Endothelial cell (in vitro differentiated cells): ENCODE results near the gene SP140L. TPM values are rescaled to one million over a fixed set of nuclear protein-coding genes. Genes with fewer than 3 reads are reported as not detected.

Experiments used
- DNase-seq: peaks from one replicate; pipeline ENCODE4 v3.0.0; 2021; ENCODE audit warnings: low spot score
- H3K27ac Mint-ChIP-seq: one replicate; pipeline ENCODE4 v1.8.0; 2021; ENCODE audit warnings: mixed read lengths, inconsistent platforms; ENCODE audit not compliant: unreplicated experiment
- H3K27me3 Mint-ChIP-seq: one replicate; pipeline ENCODE4 v1.8.0; 2021; ENCODE audit warnings: mild to moderate bottlenecking, moderate library complexity, mixed read lengths, inconsistent platforms; ENCODE audit not compliant: unreplicated experiment
- H3K36me3 Mint-ChIP-seq: one replicate; pipeline ENCODE4 v1.8.0; 2021; ENCODE audit warnings: mild to moderate bottlenecking, low read depth, mixed read lengths, inconsistent platforms; ENCODE audit not compliant: unreplicated experiment
- H3K4me1 Mint-ChIP-seq: one replicate; pipeline ENCODE4 v1.8.0; 2021; ENCODE audit warnings: mild to moderate bottlenecking, mixed read lengths, inconsistent platforms; ENCODE audit not compliant: unreplicated experiment
- H3K4me3 Mint-ChIP-seq: one replicate; pipeline ENCODE4 v1.8.0; 2021; ENCODE audit warnings: mild to moderate bottlenecking, mixed read lengths, inconsistent platforms; ENCODE audit not compliant: unreplicated experiment
- H3K9me3 Mint-ChIP-seq: one replicate; pipeline ENCODE4 v1.8.0; 2021; ENCODE audit warnings: mixed read lengths, inconsistent platforms; ENCODE audit not compliant: unreplicated experiment
- CTCF ChIP-seq: fragments of 200-600 bp; sonication (generic); IDR thresholded peaks from one replicate; pipeline ENCODE4 v1.5.0; 2021; ENCODE audit warnings: antibody characterized with exemption; ENCODE audit not compliant: unreplicated experiment
- total RNA-seq: library from RNA; stranded (reverse); fragmentation: NEBNext Ultra II Directional; extraction: Animal tissue kit (Norgen Biotek cat#: 25700); gene quantifications from one replicate; pipeline ENCODE4 v1.2.1, GENCODE V29; 2021; ENCODE audit not compliant: unreplicated experiment

The SP140L gene
- total RNA-seq, 1 donor from 2014 or later = 1.1 TPM

GRCh38 chr2:230439590-230439989 lies 112.6 kb downstream of the SP140L start:
- H3K27me3 Mint-ChIP-seq = no peaks in the 10 kb centered on the region
- DNase-seq = no peak
- no peak for TF ChIP-seq CTCF
- peak overlapping the region; percentile 93 for H3K27ac Mint-ChIP-seq
- H3K36me3 Mint-ChIP-seq = no peaks in the 10 kb centered on the region
- H3K4me1 Mint-ChIP-seq = peaks cover 11% of the 10 kb centered on the region
- H3K4me3 Mint-ChIP-seq = no peak overlapping the region
- H3K9me3 Mint-ChIP-seq = no peaks in the 10 kb centered on the region

- no peak for TF ChIP-seq CTCF
These were observed 114.4 kb downstream of the SP140L start for GRCh38 chr2:230441227-230441897.

GRCh38 chr2:230443541-230443940 lies 116.5 kb downstream of the SP140L start:
- DNase-seq = no peak
- Mint-ChIP-seq H3K36me3 (peaks cover 4% of the 10 kb centered on the region), H3K9me3 (no peaks in the 10 kb centered on the region), H3K27ac (no peak overlapping the region), H3K27me3 (no peaks in the 10 kb centered on the region), H3K4me1 (peaks cover 20% of the 10 kb centered on the region), H3K4me3 (no peak overlapping the region)
- TF ChIP-seq CTCF = no peak

More at GRCh38 chr2:230441227-230441897, 114.4 kb downstream of the SP140L start:
- Mint-ChIP-seq H3K9me3 (no peaks in the 10 kb centered on the region), H3K27me3 (no peaks in the 10 kb centered on the region), H3K4me1 (peaks cover 11% of the 10 kb centered on the region), H3K4me3 (no peak overlapping the region), H3K36me3 (no peaks in the 10 kb centered on the region), H3K27ac (no peak overlapping the region)
- no peak for DNase-seq

GRCh38 chr2:230444832-230445231 lies 117.8 kb downstream of the SP140L start:
- DNase-seq = no peak
- H3K27me3 Mint-ChIP-seq = peaks cover 2% of the 10 kb centered on the region
- no peak for TF ChIP-seq CTCF
- H3K9me3 Mint-ChIP-seq = no peaks in the 10 kb centered on the region
- H3K36me3 Mint-ChIP-seq = peaks cover 12% of the 10 kb centered on the region
- peaks cover 24% of the 10 kb centered on the region for H3K4me1 Mint-ChIP-seq
- no peak overlapping the region for H3K4me3 Mint-ChIP-seq
- H3K27ac Mint-ChIP-seq = no peak overlapping the region

GRCh38 chr2:230447036-230447435 lies 120.0 kb downstream of the SP140L start:
- Mint-ChIP-seq H3K27me3 (peaks cover 2% of the 10 kb centered on the region), H3K4me1 (peaks cover 17% of the 10 kb centered on the region), H3K9me3 (no peaks in the 10 kb centered on the region), H3K36me3 (peaks cover 12% of the 10 kb centered on the region), H3K27ac (no peak overlapping the region), H3K4me3 (no peak overlapping the region)
- no peak for DNase-seq
- TF ChIP-seq CTCF = no peak
